Smooth muscle cell (in vitro differentiated cells): ENCODE measurements around the gene HOXA4. TPM values are rescaled to one million over a fixed set of nuclear protein-coding genes. Genes with fewer than 3 reads are reported as not detected.

Experiments used
- DNase-seq: peaks from one replicate; lab custom pipeline; 2025; ENCODE audit not compliant: unreplicated experiment; lab: John Stamatoyannopoulos, UW
- H2AFZ ChIP-seq: fragments of 200-600 bp; sonication (generic); 2 replicates; pipeline ENCODE4 v1.6.0; 2016; ENCODE audit warnings: antibody characterized with exemption, low read depth, mild to moderate bottlenecking
- H3F3A ChIP-seq: fragments of 200-600 bp; sonication (generic); 2 replicates; pipeline ENCODE4 v1.6.0; 2017; ENCODE audit warnings: antibody characterized with exemption, low read depth
- H3K27ac ChIP-seq: fragments of 200-600 bp; sonication (generic); 2 replicates; pipeline ENCODE4 v1.5.1; 2016; ENCODE audit warnings: low read depth, mild to moderate bottlenecking
- H3K27me3 ChIP-seq: fragments of 200-600 bp; sonication (generic); 2 replicates; pipeline ENCODE4 v1.6.1; 2016; ENCODE audit warnings: low read depth, mild to moderate bottlenecking
- H3K36me3 ChIP-seq: fragments of 200-600 bp; sonication (generic); 2 replicates; pipeline ENCODE4 v1.5.1; 2016; ENCODE audit warnings: low read depth
- H3K4me1 ChIP-seq: fragments of 200-600 bp; sonication (generic); 2 replicates; pipeline ENCODE4 v1.5.1; 2016; ENCODE audit warnings: low read depth
- H3K4me2 ChIP-seq: fragments of 200-600 bp; sonication (generic); 2 replicates; pipeline ENCODE4 v1.6.0; 2016; ENCODE audit warnings: mild to moderate bottlenecking
- H3K4me3 ChIP-seq: fragments of 200-600 bp; sonication (generic); 2 replicates; pipeline ENCODE4 v1.5.1; 2016; ENCODE audit warnings: mild to moderate bottlenecking
- H3K79me2 ChIP-seq: fragments of 200-600 bp; sonication (generic); 2 replicates; pipeline ENCODE4 v1.6.0; 2016; ENCODE audit warnings: low read depth, mild to moderate bottlenecking
- H3K9ac ChIP-seq: fragments of 200-600 bp; sonication (generic); 2 replicates; pipeline ENCODE4 v1.6.0; 2016; ENCODE audit warnings: low read depth
- H3K9me3 ChIP-seq: fragments of 200-600 bp; sonication (generic); replicated peaks from 2 replicates; pipeline ENCODE4 v1.5.1; 2016; ENCODE audit warnings: low read depth
- H4K20me1 ChIP-seq: fragments of 200-600 bp; sonication (generic); 2 replicates; pipeline ENCODE4 v1.6.0; 2016; ENCODE audit warnings: low read depth
- CTCF ChIP-seq: fragments of 200-600 bp; sonication (generic); IDR thresholded peaks from 2 replicates; pipeline ENCODE4 v1.5.1; 2017; ENCODE audit warnings: borderline replicate concordance, mild to moderate bottlenecking, antibody characterized with exemption; ENCODE audit not compliant: insufficient read depth, poor library complexity, severe bottlenecking
- WGBS: methylation state at CpG from one replicate; pipeline ENCODE4 v1.1.7; 2016; ENCODE audit warnings: low lambda C conversion rate; 5-methylcytosine and 5-hydroxymethylcytosine counted together
- polyA plus RNA-seq: library from polyadenylated mRNA; unstranded; fragments of >200 nt; fragmentation: Nextera tagmentation; extraction: Ambion mirVana; gene quantifications from 2 replicates; pipeline ENCODE4 v1.2.1, GENCODE V29; 2016
- total RNA-seq: library from RNA; depleted of rRNA; stranded (reverse); fragments of >200 nt; gene quantifications from 2 replicates; pipeline ENCODE4 v1.2.3, GENCODE V29; 2014

HOXA4 gene
- total and polyA plus RNA-seq, 2 experiments from 2014 or later, result 0.22 TPM; not detected in 1

GRCh38 chr7:27109466-27110185 is 20.9 kb downstream of the HOXA4 start:
- Histone ChIP-seq H3K27ac (no peak overlapping the region), H3K36me3 (no peaks in the 10 kb centered on the region), H3K4me3 (no peak overlapping the region), H2AFZ (no peak overlapping the region), H3K79me2 (no peaks in the 10 kb centered on the region), H3F3A (no peaks in the 10 kb centered on the region), H3K27me3 (peaks cover 100% of the 10 kb centered on the region), H3K4me1 (peaks cover 11% of the 10 kb centered on the region), H3K9me3 (no peaks in the 10 kb centered on the region), H3K4me2 (no peak overlapping the region), H3K9ac (no peak overlapping the region), H4K20me1 (peaks cover 12% of the 10 kb centered on the region)
- DNase-seq, result no peak
- WGBS, result 78% methylated on average over 4 of the region's 4 CpGs
- no peak for TF ChIP-seq CTCF

GRCh38 chr7:27108390-27109127 is 22.0 kb downstream of the HOXA4 start:
- no peak overlapping the region for H3K9ac ChIP-seq
- peak overlapping the region; percentile 10 for H3K4me3 ChIP-seq
- H3K4me1 ChIP-seq, result peaks cover 11% of the 10 kb centered on the region
- H3K27me3 ChIP-seq, result peaks cover 100% of the 10 kb centered on the region
- no peaks in the 10 kb centered on the region for H3K9me3 ChIP-seq
- WGBS, result 2% methylated on average over 36 of the region's 41 CpGs
- no peak for DNase-seq
- no peak for TF ChIP-seq CTCF
- H4K20me1 ChIP-seq, result peaks cover 12% of the 10 kb centered on the region
- H3K4me2 ChIP-seq, result peak overlapping the region; percentile 75
- H3F3A ChIP-seq, result no peaks in the 10 kb centered on the region
- no peak overlapping the region for H3K27ac ChIP-seq
- no peaks in the 10 kb centered on the region for H3K36me3 ChIP-seq
- H3K79me2 ChIP-seq, result no peaks in the 10 kb centered on the region
- H2AFZ ChIP-seq, result no peak overlapping the region

- 12% methylated on average over 31 of the region's 47 CpGs for WGBS
- H3K9ac ChIP-seq, result no peak overlapping the region
- H3K4me2 ChIP-seq, result peak overlapping the region; percentile 75
- H3F3A ChIP-seq, result no peaks in the 10 kb centered on the region
- H3K27me3 ChIP-seq, result peaks cover 100% of the 10 kb centered on the region
- no peak for DNase-seq
- H3K4me1 ChIP-seq, result peaks cover 11% of the 10 kb centered on the region
- no peak for TF ChIP-seq CTCF
- no peaks in the 10 kb centered on the region for H3K9me3 ChIP-seq
- H3K27ac ChIP-seq, result no peak overlapping the region
- H4K20me1 ChIP-seq, result peaks cover 12% of the 10 kb centered on the region
- no peak overlapping the region for H2AFZ ChIP-seq
- no peak overlapping the region for H3K4me3 ChIP-seq
- H3K79me2 ChIP-seq, result no peaks in the 10 kb centered on the region
- no peaks in the 10 kb centered on the region for H3K36me3 ChIP-seq
These were observed 22.9 kb downstream of the HOXA4 start for GRCh38 chr7:27107391-27108381.
